Fibroblast of pulmonary artery (primary cell): ENCODE results near the gene OTOGL.
"Not testable (repeated sequence)": the region's sequence is repeated elsewhere in the genome, so short reads cannot be mapped to it uniquely, and the experiment has no call there.

Source experiments
- DNase-seq: peaks from one replicate; pipeline ENCODE4 v3.0.0-alpha.2; 2010; ENCODE audit warnings: low read depth
- H3K4me3 ChIP-seq: replicated peaks from 2 replicates; pipeline ENCODE4 v1.5.1; 2011; ENCODE audit warnings: low read depth, mild to moderate bottlenecking, control low read depth, low read length, moderate library complexity
- CTCF ChIP-seq: IDR thresholded peaks from 2 replicates; pipeline ENCODE4 v1.5.1; 2011; ENCODE audit warnings: mild to moderate bottlenecking, control low read depth, low read length, inconsistent platforms; ENCODE audit errors: missing control alignments

The OTOGL gene

GRCh38 chr12:80129895-80130530, 30.7 kb downstream of the OTOGL start:
- H3K4me3 ChIP-seq, result no peak overlapping the region
- peak; percentile 27 for DNase-seq
- TF ChIP-seq CTCF, result no peak

- no peak for DNase-seq
- TF ChIP-seq CTCF, result no peak
- no peak overlapping the region for H3K4me3 ChIP-seq
Observed at GRCh38 chr12:80135624-80136023, 36.3 kb downstream of the OTOGL start.

- no peak for TF ChIP-seq CTCF
- H3K4me3 ChIP-seq, result no peak overlapping the region
- no peak for DNase-seq
Observed at GRCh38 chr12:80140005-80140404, 40.7 kb downstream of the OTOGL start.

- TF ChIP-seq CTCF, result no peak
- no peak for DNase-seq
- no peak overlapping the region for H3K4me3 ChIP-seq
Observed at GRCh38 chr12:80142640-80143039, 43.3 kb downstream of the OTOGL start.

GRCh38 chr12:80143537-80143936, 44.2 kb downstream of the OTOGL start:
- H3K4me3 ChIP-seq, result no peak overlapping the region
- DNase-seq, result no peak
- TF ChIP-seq CTCF, result no peak

- not testable (repeated sequence) for DNase-seq, H3K4me3 ChIP-seq
Observed at GRCh38 chr12:80149547-80150313, 50.4 kb downstream of the OTOGL start.

- H3K4me3 ChIP-seq, result no peak overlapping the region
- no peak for DNase-seq
- no peak for TF ChIP-seq CTCF
Observed at GRCh38 chr12:80151131-80151530, 51.8 kb downstream of the OTOGL start.
